K562 (cell line): ENCODE data around the gene TIMP3. TPM values are rescaled to one million over a fixed set of nuclear protein-coding genes. Genes with fewer than 3 reads are reported as not detected.

Source experiments
- CBX8 ChIP-seq: fragments of 200-600 bp; sonication (generic); IDR thresholded peaks from 2 replicates; pipeline ENCODE4 v1.6.1; 2012; ENCODE audit warnings: borderline replicate concordance, mixed run types, low read depth, mild to moderate bottlenecking, moderate library complexity, mixed read lengths, low read length, control low read depth, inconsistent platforms; ENCODE audit not compliant: poor library complexity, severe bottlenecking; ENCODE audit errors: extremely low read depth
- CREBBP ChIP-seq: IDR thresholded peaks from one replicate; pipeline ENCODE4 v1.6.1; 2012; ENCODE audit warnings: low read depth, mild to moderate bottlenecking, control low read depth, inconsistent platforms, low read length
- CREM ChIP-seq: IDR thresholded peaks from 2 replicates; pipeline ENCODE4 v1.6.1; 2014; ENCODE audit warnings: antibody characterized with exemption, low read depth
- E2F3 ChIP-seq: fragments of 250-450 bp; sonication (Bioruptor Pico); IDR thresholded peaks from 2 replicates; pipeline ENCODE4 v1.4.0; 2020; ENCODE audit warnings: mild to moderate bottlenecking
- ELK3 ChIP-seq: fragments of 450-650 bp; formaldehyde crosslinking; IDR thresholded peaks from 2 replicates; pipeline ENCODE4 v1.4.0; 2020; ENCODE audit warnings: mild to moderate bottlenecking
- FOXP4 ChIP-seq: sonication (generic); formaldehyde crosslinking; IDR thresholded peaks from 2 replicates; pipeline ENCODE4 v1.8.0; 2022; ENCODE audit warnings: mild to moderate bottlenecking, missing genetic modification reagents, borderline replicate concordance
- HOMEZ ChIP-seq: fragments of 250-450 bp; sonication (Bioruptor Pico); IDR thresholded peaks from 2 replicates; pipeline ENCODE4 v1.4.0; 2020; ENCODE audit warnings: mild to moderate bottlenecking, moderate library complexity
- MAX ChIP-seq: sonication (generic); formaldehyde crosslinking; IDR thresholded peaks from 2 replicates; pipeline ENCODE4 v1.9.0; 2022; ENCODE audit warnings: mild to moderate bottlenecking, missing genetic modification reagents
- NFXL1 ChIP-seq: fragments of 450-650 bp; formaldehyde crosslinking; IDR thresholded peaks from 2 replicates; pipeline ENCODE4 v1.4.0; 2021; ENCODE audit warnings: mild to moderate bottlenecking
- PHB2 ChIP-seq: fragments of 450-650 bp; IDR thresholded peaks from 2 replicates; pipeline ENCODE4 v1.6.1; 2017; ENCODE audit warnings: low read depth
- SIRT6 ChIP-seq: IDR thresholded peaks from one replicate; pipeline ENCODE4 v1.6.1; 2012; ENCODE audit warnings: low read depth, mild to moderate bottlenecking, control low read depth, inconsistent platforms, low read length, moderate library complexity
- STAT5B ChIP-seq: fragments of 250-450 bp; sonication (Bioruptor Pico); IDR thresholded peaks from 2 replicates; pipeline ENCODE4 v1.8.0; 2021; ENCODE audit warnings: mild to moderate bottlenecking, inconsistent platforms
- TARDBP ChIP-seq: fragments of 450-650 bp; IDR thresholded peaks from 2 replicates; pipeline ENCODE4 v1.6.1; 2016
- ZNF217 ChIP-seq: sonication (generic); formaldehyde crosslinking; IDR thresholded peaks from 2 replicates; pipeline ENCODE4 v1.8.0; 2022; ENCODE audit warnings: mild to moderate bottlenecking, missing genetic modification reagents
- ZNF354B ChIP-seq: fragments of 250-450 bp; sonication (Bioruptor Pico); IDR thresholded peaks from 2 replicates; pipeline ENCODE4 v1.4.0; 2020
- ZNF764 ChIP-seq: fragments of 250-450 bp; sonication (Bioruptor Pico); IDR thresholded peaks from 2 replicates; pipeline ENCODE4 v1.4.0; 2020; ENCODE audit warnings: low read depth, mild to moderate bottlenecking, moderate library complexity
- polyA plus RNA-seq, 8 experiments: library from polyadenylated mRNA; depleted of rRNA in 4 of 8; stranded (reverse) in 5 of 8; unstranded in 3 of 8; fragments of >200 nt; fragmentation: Nextera tagmentation in 2 of 8; fragmentation: Illumina TruSeq in 1 of 8; extraction: Ambion mirVana in 2 of 8; extraction: Trizol in 1 of 8; gene quantifications; 2 replicates each; pipeline versions ENCODE4 v1.2.1 to v1.2.3, GENCODE V29; 2011 to 2014; ENCODE audit warnings: inconsistent platforms in 1 of 8, missing spikeins in 1 of 8
- total RNA-seq, 7 experiments: library from RNA; depleted of rRNA in 6 of 7; stranded (reverse); fragments of >200 nt in 6 of 7; fragmentation: Illumina TruSeq in 2 of 7; extraction: Trizol in 2 of 7; gene quantifications; 2 replicates each; pipeline versions ENCODE4 v1.2.1 to v1.2.3, GENCODE V29; 2011 to 2021; ENCODE audit warnings: low replicate concordance in 1 of 7
- TF ChIP-seq, protein P1 (sequence below): fragments of 250-450 bp; sonication (Bioruptor Pico); IDR thresholded peaks from 2 replicates; pipeline ENCODE4 v1.4.0; 2020
- TF ChIP-seq, protein P2 (sequence below): IDR thresholded peaks from 2 replicates; pipeline ENCODE4 v1.6.1; 2011; ENCODE audit not compliant: insufficient read length; ENCODE audit errors: extremely low read depth
- TF ChIP-seq, protein P3 (sequence below): fragments of 450-650 bp; formaldehyde crosslinking; IDR thresholded peaks from 2 replicates; pipeline ENCODE4 v1.4.0; 2020; ENCODE audit warnings: mild to moderate bottlenecking, mixed read lengths

TIMP3 gene
- total and polyA plus RNA-seq, 9 of the 15 experiments (the other 6 are each of a cell fraction or from before 2014, with no cell fraction given) = 0.07 to 0.73 (median 0.18) TPM

DNA sequence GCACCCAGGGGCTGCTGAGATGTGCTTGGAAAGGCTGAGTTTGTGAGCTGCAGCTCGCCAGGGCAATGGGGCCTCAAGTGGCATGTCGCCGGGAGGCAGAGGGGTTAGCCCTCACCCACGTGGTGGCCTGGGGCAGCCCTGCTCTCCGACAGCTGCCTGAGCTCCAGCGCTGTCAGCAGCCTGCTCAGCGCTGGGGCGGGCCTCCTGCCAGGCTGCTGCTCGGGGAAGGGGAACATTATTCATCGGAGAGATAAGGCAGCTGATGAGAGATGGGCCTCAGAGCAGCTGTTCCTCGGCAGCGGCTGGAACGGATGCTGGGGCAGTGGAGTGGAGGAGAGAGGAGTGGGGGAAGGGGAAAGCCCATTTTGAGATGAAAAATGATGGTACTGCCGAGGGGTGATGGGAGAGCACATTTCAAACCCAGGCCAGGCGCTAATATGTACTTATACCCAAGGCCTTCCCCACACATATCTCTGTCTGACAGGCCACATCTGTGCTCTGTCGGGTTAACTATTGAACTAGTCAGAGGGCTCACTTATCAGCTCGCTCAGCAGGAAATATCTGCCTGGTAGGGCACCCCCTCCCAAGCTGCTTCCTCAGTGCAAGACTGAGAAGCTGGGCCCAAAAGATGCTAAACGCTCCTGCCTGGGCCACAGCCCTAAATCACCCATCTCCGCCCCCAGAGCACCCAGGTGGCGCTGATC, 79.5 kb downstream of the TIMP3 start (continued):
- TF ChIP-seq MAX (CRISPR knock-in tag) (peak; percentile 24; the same call in 1 of the 2 replicates), HOMEZ (no peak), E2F3 (peak; percentile 31; the same call in 1 of the 2 replicates), ZNF764 (0 out of 2 replicates have a peak, but pooled peaks have one; percentile 12), SIRT6 (no peak), ELK3 (CRISPR knock-in tag) (no peak), FOXP4 (CRISPR knock-in tag) (no peak), CREM (peak; percentile 38), NFXL1 (CRISPR knock-in tag) (no peak), TARDBP (no peak), CREBBP (no peak), PHB2 (no peak; the same call in 1 of the 2 replicates), ZNF217 (CRISPR knock-in tag) (no peak), CBX8 (no peak), STAT5B (no peak), ZNF354B (CRISPR knock-in tag) (no peak)
- TF ChIP-seq, protein P1, sequence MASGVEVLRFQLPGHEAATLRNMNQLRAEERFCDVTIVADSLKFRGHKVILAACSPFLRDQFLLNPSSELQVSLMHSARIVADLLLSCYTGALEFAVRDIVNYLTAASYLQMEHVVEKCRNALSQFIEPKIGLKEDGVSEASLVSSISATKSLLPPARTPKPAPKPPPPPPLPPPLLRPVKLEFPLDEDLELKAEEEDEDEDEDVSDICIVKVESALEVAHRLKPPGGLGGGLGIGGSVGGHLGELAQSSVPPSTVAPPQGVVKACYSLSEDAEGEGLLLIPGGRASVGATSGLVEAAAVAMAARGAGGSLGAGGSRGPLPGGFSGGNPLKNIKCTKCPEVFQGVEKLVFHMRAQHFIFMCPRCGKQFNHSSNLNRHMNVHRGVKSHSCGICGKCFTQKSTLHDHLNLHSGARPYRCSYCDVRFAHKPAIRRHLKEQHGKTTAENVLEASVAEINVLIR (CRISPR knock-in tag) = peak; percentile 43; the same call in 1 of the 2 replicates
- TF ChIP-seq, protein P2, sequence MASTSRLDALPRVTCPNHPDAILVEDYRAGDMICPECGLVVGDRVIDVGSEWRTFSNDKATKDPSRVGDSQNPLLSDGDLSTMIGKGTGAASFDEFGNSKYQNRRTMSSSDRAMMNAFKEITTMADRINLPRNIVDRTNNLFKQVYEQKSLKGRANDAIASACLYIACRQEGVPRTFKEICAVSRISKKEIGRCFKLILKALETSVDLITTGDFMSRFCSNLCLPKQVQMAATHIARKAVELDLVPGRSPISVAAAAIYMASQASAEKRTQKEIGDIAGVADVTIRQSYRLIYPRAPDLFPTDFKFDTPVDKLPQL = no peak
- TF ChIP-seq, protein P3, sequence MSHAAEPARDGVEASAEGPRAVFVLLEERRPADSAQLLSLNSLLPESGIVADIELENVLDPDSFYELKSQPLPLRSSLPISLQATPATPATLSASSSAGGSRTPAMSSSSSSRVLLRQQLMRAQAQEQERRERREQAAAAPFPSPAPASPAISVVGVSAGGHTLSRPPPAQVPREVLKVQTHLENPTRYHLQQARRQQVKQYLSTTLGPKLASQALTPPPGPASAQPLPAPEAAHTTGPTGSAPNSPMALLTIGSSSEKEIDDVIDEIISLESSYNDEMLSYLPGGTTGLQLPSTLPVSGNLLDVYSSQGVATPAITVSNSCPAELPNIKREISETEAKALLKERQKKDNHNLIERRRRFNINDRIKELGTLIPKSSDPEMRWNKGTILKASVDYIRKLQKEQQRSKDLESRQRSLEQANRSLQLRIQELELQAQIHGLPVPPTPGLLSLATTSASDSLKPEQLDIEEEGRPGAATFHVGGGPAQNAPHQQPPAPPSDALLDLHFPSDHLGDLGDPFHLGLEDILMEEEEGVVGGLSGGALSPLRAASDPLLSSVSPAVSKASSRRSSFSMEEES (CRISPR knock-in tag) = no peak
